ENCODE results near the gene COA1. TPM values are rescaled to one million over a fixed set of nuclear protein-coding genes. Genes with fewer than 3 reads are reported as not detected.
"Not testable (repeated sequence)": the region's sequence is repeated elsewhere in the genome, so short reads cannot be mapped to it uniquely, and the experiment has no call there.

Gene COA1
- total and polyA plus RNA-seq, 9 of the 15 experiments (the other 6 are each of a cell fraction or from before 2014, with no cell fraction given): 98.9 to 463 (median 181) TPM

DNA sequence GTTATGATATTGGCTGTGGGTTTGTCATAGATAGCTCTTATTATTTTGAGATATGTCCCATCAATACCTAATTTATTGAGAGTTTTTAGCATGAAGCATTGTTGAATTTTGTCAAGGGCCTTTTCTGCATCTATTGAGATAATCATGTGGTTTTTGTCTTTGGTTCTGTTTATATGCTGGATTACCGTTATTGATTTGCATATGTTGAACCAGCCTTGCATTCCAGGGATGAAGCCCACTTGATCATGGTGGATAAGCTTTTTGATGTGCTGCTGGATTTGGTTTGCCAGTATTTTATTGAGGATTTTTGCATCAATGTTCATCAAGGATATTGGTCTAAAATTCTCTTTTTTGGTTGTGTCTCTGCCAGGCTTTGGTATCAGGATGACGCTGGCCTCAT lies 45.9 kb upstream of the COA1 start:
- H3K27ac ChIP-seq (ENCODE audit: extremely low read depth, low read depth, low read length); H3K9ac ChIP-seq (ENCODE audit: insufficient read depth in 1 of 2, low read depth in 2 of 2, low read length in 2 of 2): not testable (repeated sequence)

DNA sequence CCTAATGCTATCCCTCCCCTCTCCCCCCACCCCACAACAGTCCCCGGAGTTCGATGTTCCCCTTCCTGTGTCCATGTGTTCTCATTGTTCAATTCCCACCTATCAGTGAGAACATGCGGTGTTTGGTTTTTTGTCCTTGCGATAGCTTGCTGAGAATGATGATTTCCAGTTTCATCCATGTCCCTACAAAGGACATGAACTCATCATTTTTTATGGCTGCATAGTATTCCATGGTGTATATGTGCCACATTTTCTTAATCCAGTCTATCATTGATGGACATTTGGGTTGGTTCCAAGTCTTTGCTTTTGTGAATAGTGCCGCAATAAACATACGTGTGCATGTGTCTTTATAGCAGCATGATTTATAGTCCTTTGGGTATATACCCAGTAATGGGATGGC lies 43.9 kb upstream of the COA1 start:
- H2AFZ ChIP-seq (ENCODE audit: low read depth, low read length); in situ Hi-C loops (cut with MboI); H4K20me1 ChIP-seq (replicated peaks; ENCODE audit: control insufficient read depth, insufficient read depth, low read length); DNase-seq (ENCODE audit: extremely low read depth in 1 of 4, low spot score in 3 of 4); POLR2A ChIA-PET; H3K9me3 ChIP-seq (replicated peaks; ENCODE audit: control insufficient read depth, insufficient read depth, low read depth, low read length); BruUV-seq (replicated peaks); FAIRE-seq; H3K9ac ChIP-seq (ENCODE audit: insufficient read depth in 1 of 2, low read depth in 2 of 2, low read length in 2 of 2); H3K4me3 ChIP-seq; ATAC-seq; CTCF ChIA-PET (ENCODE audit: low intra/inter-chr PET ratio); H3K4me2 ChIP-seq (ENCODE audit: insufficient read depth, low read length); H3K27ac ChIP-seq (ENCODE audit: extremely low read depth, low read depth, low read length); H3K9me1 ChIP-seq (ENCODE audit: control insufficient read depth, insufficient read depth, low read length); intact Hi-C loops (cut with micrococcal nuclease); H3K27me3 ChIP-seq (ENCODE audit: control insufficient read depth in 2 of 2, insufficient read depth in 2 of 2, low read length in 2 of 2): not testable (repeated sequence)
- WGBS (ENCODE audit: insufficient coverage, low coverage, missing lambda C conversion rate): 39% methylated on average over 4 of the region's 6 CpGs
- Histone ChIP-seq H3K4me1 (replicated peaks in 1 of 2; ENCODE audit: control insufficient read depth in 2 of 2, insufficient read depth in 2 of 2, low read length in 2 of 2) (peaks cover 21 to 29% of the 10 kb centered on the region in 2 experiments), H3K79me2 (ENCODE audit: control insufficient read depth, insufficient read depth, low read length) (peaks cover 19% of the 10 kb centered on the region), H3K36me3 (ENCODE audit: control insufficient read depth, insufficient read depth, low read length) (peaks cover 15% of the 10 kb centered on the region)
- peak; percentile 51; the same call in 1 of the 2 replicates for TF ChIP-seq BCOR (IDR thresholded peaks at IDR 0.05)

More for the DNA sequence above, 45.9 kb upstream of the COA1 start:
- H4K20me1 ChIP-seq (replicated peaks; ENCODE audit: control insufficient read depth, insufficient read depth, low read length); BruUV-seq (replicated peaks); H3K4me3 ChIP-seq; CTCF ChIA-PET (ENCODE audit: low intra/inter-chr PET ratio); H3K9me3 ChIP-seq (replicated peaks; ENCODE audit: control insufficient read depth, insufficient read depth, low read depth, low read length); intact Hi-C loops (cut with micrococcal nuclease); H3K9me1 ChIP-seq (ENCODE audit: control insufficient read depth, insufficient read depth, low read length); POLR2A ChIA-PET; FAIRE-seq; DNase-seq (ENCODE audit: extremely low read depth in 1 of 4, low spot score in 3 of 4); H3K27me3 ChIP-seq (ENCODE audit: control insufficient read depth in 2 of 2, insufficient read depth in 2 of 2, low read length in 2 of 2); ATAC-seq; H2AFZ ChIP-seq (ENCODE audit: low read depth, low read length); H3K79me2 ChIP-seq (ENCODE audit: control insufficient read depth, insufficient read depth, low read length); H3K4me2 ChIP-seq (ENCODE audit: insufficient read depth, low read length); in situ Hi-C loops (cut with MboI): not testable (repeated sequence)
- peaks cover 24 to 27% of the 10 kb centered on the region in 2 experiments; a peak in 4 of 5 replicates for H3K4me1 ChIP-seq (replicated peaks in 1 of 2; ENCODE audit: control insufficient read depth in 2 of 2, insufficient read depth in 2 of 2, low read length in 2 of 2)
- peaks cover 18% of the 10 kb centered on the region for H3K36me3 ChIP-seq (ENCODE audit: control insufficient read depth, insufficient read depth, low read length)
- WGBS (ENCODE audit: insufficient coverage, low coverage, missing lambda C conversion rate): 83% methylated on average over 1 of the region's 2 CpGs
- peak; percentile 97 for TF ChIP-seq ZNF324 (CRISPR knock-in tag; IDR thresholded peaks at IDR 0.05)
